Neural cell (in vitro differentiated cells): ENCODE measurements around the gene PHACTR1. TPM values are rescaled to one million over a fixed set of nuclear protein-coding genes. Genes with fewer than 3 reads are reported as not detected.

Experiments
- H2AFZ ChIP-seq: fragments of 200-600, 300-800 bp; sonication (generic), shearing (Covaris generic); 2 replicates; pipeline ENCODE4 v1.6.0; 2014; ENCODE audit warnings: low read depth, mild to moderate bottlenecking, antibody characterized with exemption, low read length, moderate library complexity
- H3F3A ChIP-seq: fragments of 200-600 bp; shearing (Covaris generic); 2 replicates; pipeline ENCODE4 v1.6.1; 2016; ENCODE audit warnings: mild to moderate bottlenecking, moderate library complexity, mixed read lengths, antibody characterized with exemption, low read length; ENCODE audit not compliant: insufficient read depth, poor library complexity, severe bottlenecking
- H3K27ac ChIP-seq: fragments of 200-600, 300-800 bp; sonication (generic), shearing (Covaris generic); 2 replicates; pipeline ENCODE4 v1.5.1; 2014; ENCODE audit warnings: mild to moderate bottlenecking, low read length, moderate library complexity
- H3K27me3 ChIP-seq: fragments of 300-800, 200-600 bp; sonication (generic), shearing (Covaris generic); 2 replicates; pipeline ENCODE4 v1.6.0; 2014; ENCODE audit warnings: mild to moderate bottlenecking, low read depth, low read length, moderate library complexity; ENCODE audit not compliant: insufficient read depth
- H3K36me3 ChIP-seq: fragments of 300-800, 200-600 bp; sonication (generic), shearing (Covaris generic); 2 replicates; pipeline ENCODE4 v1.5.1; 2014; ENCODE audit warnings: mild to moderate bottlenecking, antibody characterized with exemption, low read length, moderate library complexity; ENCODE audit not compliant: insufficient read depth
- H3K4me2 ChIP-seq: fragments of 300-800, 200-600 bp; sonication (generic), shearing (Covaris generic); 2 replicates; pipeline ENCODE4 v1.6.0; 2014; ENCODE audit warnings: mild to moderate bottlenecking, low read length
- H3K4me3 ChIP-seq: fragments of 300-800, 200-600 bp; sonication (generic), shearing (Covaris generic); 2 replicates; pipeline ENCODE4 v1.5.1; 2014; ENCODE audit warnings: mild to moderate bottlenecking, low read length, moderate library complexity
- H3K79me2 ChIP-seq: fragments of 200-600 bp; shearing (Covaris generic); replicated peaks from 2 replicates; pipeline ENCODE4 v1.6.0; 2014; ENCODE audit warnings: mild to moderate bottlenecking, low read length, moderate library complexity; ENCODE audit not compliant: insufficient read depth
- H3K9ac ChIP-seq: fragments of 300-800, 200-600 bp; sonication (generic), shearing (Covaris generic); 2 replicates; pipeline ENCODE4 v1.6.1; 2016; ENCODE audit warnings: mild to moderate bottlenecking, low read length, mixed read lengths
- H3K9me2 ChIP-seq: fragments of 200-600 bp; shearing (Covaris generic); 2 replicates; pipeline ENCODE4 v1.6.1; 2016; ENCODE audit warnings: mild to moderate bottlenecking, low read length, mixed read lengths; ENCODE audit not compliant: insufficient read depth
- H3K9me3 ChIP-seq: fragments of 200-600, 300-800 bp; sonication (generic), shearing (Covaris generic); 2 replicates; pipeline ENCODE4 v1.6.1; 2016; ENCODE audit warnings: mild to moderate bottlenecking, mixed run types, low read length, moderate library complexity, mixed read lengths
- H4K20me1 ChIP-seq: fragments of 200-600 bp; shearing (Covaris generic); 2 replicates; pipeline ENCODE4 v1.6.1; 2016; ENCODE audit warnings: mild to moderate bottlenecking, mixed run types; ENCODE audit not compliant: insufficient read depth
- EP300 ChIP-seq: fragments of 450-650 bp; conservative IDR thresholded peaks from 2 replicates; pipeline ENCODE4 v1.6.1; 2014; ENCODE audit warnings: antibody characterized with exemption, mild to moderate bottlenecking, moderate library complexity; ENCODE audit not compliant: poor library complexity, severe bottlenecking
- EZH2 ChIP-seq: fragments of 200-600, 300-800 bp; shearing (Covaris generic), sonication (generic); IDR thresholded peaks from 2 replicates; pipeline ENCODE4 v1.6.1; 2014; ENCODE audit warnings: antibody characterized with exemption, low read length, borderline replicate concordance, mild to moderate bottlenecking; ENCODE audit not compliant: insufficient read depth, poor library complexity, severe bottlenecking
- MXI1 ChIP-seq: fragments of 450-650 bp; conservative IDR thresholded peaks from 2 replicates; pipeline ENCODE4 v1.6.1; 2014; ENCODE audit warnings: antibody characterized with exemption, mild to moderate bottlenecking; ENCODE audit not compliant: poor library complexity, severe bottlenecking
- POLR2AphosphoS5 ChIP-seq: IDR thresholded peaks from 2 replicates; pipeline ENCODE4 v1.6.1; 2012
- RAD21 ChIP-seq: fragments of 450-650 bp; conservative IDR thresholded peaks from 2 replicates; pipeline ENCODE4 v1.6.1; 2014; ENCODE audit warnings: antibody characterized with exemption, mild to moderate bottlenecking, moderate library complexity
- SMC3 ChIP-seq: fragments of 450-650 bp; conservative IDR thresholded peaks from 2 replicates; pipeline ENCODE4 v1.6.1; 2014; ENCODE audit warnings: antibody characterized with exemption, mild to moderate bottlenecking, moderate library complexity; ENCODE audit not compliant: poor library complexity
- TAF1 ChIP-seq: IDR thresholded peaks from 2 replicates; pipeline ENCODE4 v1.6.1; 2012; ENCODE audit warnings: low read depth
- polyA plus RNA-seq: library from polyadenylated mRNA; depleted of rRNA; stranded (reverse); fragments of >200 nt; gene quantifications from 2 replicates; pipeline ENCODE4 v1.2.3, GENCODE V29; 2014
- TF ChIP-seq, protein P1 (sequence below): IDR thresholded peaks from 2 replicates; pipeline ENCODE4 v1.6.1; 2012; ENCODE audit warnings: borderline replicate concordance
- TF ChIP-seq, protein P2 (sequence below): fragments of 450-650 bp; IDR thresholded peaks from 2 replicates; pipeline ENCODE4 v1.5.1; 2014; ENCODE audit warnings: antibody characterized with exemption, mild to moderate bottlenecking, moderate library complexity; ENCODE audit not compliant: poor library complexity, severe bottlenecking

The PHACTR1 gene
- polyA plus RNA-seq, 1 donor from 2014 or later: 7.8 TPM

DNA sequence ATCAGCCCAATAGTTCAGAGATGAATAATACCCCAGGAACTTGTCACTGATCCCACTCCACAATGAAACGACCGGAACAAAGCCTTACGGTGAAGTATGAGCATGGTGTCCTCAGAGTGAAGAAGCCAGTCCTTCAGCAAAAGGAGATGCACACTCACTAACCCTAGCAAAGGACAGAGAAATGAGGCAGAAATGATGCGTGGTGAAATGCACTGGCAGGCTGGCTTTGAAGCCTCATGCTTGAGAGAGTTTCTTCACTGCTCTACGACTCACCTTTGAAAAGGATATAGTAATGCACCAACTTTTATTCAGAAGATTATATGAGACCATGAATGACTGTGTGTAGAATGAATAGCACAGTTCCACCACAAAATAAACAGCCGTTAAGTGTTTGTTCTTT, 74.8 kb downstream of the PHACTR1 start:
- no peak overlapping the region for H3K4me2 ChIP-seq
- H3K9me3 ChIP-seq: no peaks in the 10 kb centered on the region
- H2AFZ ChIP-seq: no peak overlapping the region
- H3F3A ChIP-seq: no peaks in the 10 kb centered on the region
- H4K20me1 ChIP-seq: no peaks in the 10 kb centered on the region
- no peak for TF ChIP-seq SMC3
- no peak for TF ChIP-seq MXI1
- TF ChIP-seq POLR2AphosphoS5: no peak
- TF ChIP-seq EP300: no peak
- TF ChIP-seq RAD21: no peak
- TF ChIP-seq, protein P1, sequence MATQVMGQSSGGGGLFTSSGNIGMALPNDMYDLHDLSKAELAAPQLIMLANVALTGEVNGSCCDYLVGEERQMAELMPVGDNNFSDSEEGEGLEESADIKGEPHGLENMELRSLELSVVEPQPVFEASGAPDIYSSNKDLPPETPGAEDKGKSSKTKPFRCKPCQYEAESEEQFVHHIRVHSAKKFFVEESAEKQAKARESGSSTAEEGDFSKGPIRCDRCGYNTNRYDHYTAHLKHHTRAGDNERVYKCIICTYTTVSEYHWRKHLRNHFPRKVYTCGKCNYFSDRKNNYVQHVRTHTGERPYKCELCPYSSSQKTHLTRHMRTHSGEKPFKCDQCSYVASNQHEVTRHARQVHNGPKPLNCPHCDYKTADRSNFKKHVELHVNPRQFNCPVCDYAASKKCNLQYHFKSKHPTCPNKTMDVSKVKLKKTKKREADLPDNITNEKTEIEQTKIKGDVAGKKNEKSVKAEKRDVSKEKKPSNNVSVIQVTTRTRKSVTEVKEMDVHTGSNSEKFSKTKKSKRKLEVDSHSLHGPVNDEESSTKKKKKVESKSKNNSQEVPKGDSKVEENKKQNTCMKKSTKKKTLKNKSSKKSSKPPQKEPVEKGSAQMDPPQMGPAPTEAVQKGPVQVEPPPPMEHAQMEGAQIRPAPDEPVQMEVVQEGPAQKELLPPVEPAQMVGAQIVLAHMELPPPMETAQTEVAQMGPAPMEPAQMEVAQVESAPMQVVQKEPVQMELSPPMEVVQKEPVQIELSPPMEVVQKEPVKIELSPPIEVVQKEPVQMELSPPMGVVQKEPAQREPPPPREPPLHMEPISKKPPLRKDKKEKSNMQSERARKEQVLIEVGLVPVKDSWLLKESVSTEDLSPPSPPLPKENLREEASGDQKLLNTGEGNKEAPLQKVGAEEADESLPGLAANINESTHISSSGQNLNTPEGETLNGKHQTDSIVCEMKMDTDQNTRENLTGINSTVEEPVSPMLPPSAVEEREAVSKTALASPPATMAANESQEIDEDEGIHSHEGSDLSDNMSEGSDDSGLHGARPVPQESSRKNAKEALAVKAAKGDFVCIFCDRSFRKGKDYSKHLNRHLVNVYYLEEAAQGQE: no peak
- H3K27ac ChIP-seq: no peak overlapping the region
- no peaks in the 10 kb centered on the region for H3K79me2 ChIP-seq
- H3K36me3 ChIP-seq: no peaks in the 10 kb centered on the region
- H3K4me3 ChIP-seq: no peak overlapping the region
- H3K27me3 ChIP-seq: no peaks in the 10 kb centered on the region
- no peak overlapping the region for H3K9ac ChIP-seq
- no peaks in the 10 kb centered on the region for H3K9me2 ChIP-seq

DNA sequence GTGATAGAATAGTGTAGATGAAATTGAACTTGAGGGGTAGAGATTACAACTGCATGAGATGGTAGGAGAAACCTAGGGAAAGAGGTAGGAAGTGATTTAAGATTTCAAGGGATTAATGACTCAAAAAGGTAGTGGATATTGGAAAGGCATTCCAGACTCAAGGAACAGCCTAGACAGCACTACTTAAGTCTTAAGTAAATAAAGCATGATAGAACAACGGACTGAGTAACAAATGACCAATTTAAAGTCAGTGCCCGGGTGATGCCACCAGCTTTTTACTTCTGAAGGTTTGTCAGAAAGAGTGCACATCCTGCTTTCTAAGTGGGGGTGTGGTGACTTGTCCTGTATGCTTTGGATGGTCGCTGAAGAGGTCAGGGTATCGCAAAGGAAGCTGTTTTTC, 81.8 kb downstream of the PHACTR1 start:
- Histone ChIP-seq H3K9me2 (no peaks in the 10 kb centered on the region), H4K20me1 (no peaks in the 10 kb centered on the region), H3F3A (no peaks in the 10 kb centered on the region), H2AFZ (no peak overlapping the region), H3K9me3 (no peaks in the 10 kb centered on the region), H3K36me3 (no peaks in the 10 kb centered on the region), H3K27ac (no peak overlapping the region), H3K27me3 (no peaks in the 10 kb centered on the region), H3K4me2 (no peak overlapping the region), H3K9ac (no peak overlapping the region), H3K4me3 (no peak overlapping the region), H3K79me2 (no peaks in the 10 kb centered on the region)
- TF ChIP-seq RAD21 (no peak), EP300 (no peak), POLR2AphosphoS5 (no peak), TAF1 (no peak)
- TF ChIP-seq, protein P2, sequence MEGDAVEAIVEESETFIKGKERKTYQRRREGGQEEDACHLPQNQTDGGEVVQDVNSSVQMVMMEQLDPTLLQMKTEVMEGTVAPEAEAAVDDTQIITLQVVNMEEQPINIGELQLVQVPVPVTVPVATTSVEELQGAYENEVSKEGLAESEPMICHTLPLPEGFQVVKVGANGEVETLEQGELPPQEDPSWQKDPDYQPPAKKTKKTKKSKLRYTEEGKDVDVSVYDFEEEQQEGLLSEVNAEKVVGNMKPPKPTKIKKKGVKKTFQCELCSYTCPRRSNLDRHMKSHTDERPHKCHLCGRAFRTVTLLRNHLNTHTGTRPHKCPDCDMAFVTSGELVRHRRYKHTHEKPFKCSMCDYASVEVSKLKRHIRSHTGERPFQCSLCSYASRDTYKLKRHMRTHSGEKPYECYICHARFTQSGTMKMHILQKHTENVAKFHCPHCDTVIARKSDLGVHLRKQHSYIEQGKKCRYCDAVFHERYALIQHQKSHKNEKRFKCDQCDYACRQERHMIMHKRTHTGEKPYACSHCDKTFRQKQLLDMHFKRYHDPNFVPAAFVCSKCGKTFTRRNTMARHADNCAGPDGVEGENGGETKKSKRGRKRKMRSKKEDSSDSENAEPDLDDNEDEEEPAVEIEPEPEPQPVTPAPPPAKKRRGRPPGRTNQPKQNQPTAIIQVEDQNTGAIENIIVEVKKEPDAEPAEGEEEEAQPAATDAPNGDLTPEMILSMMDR: no peak

DNA sequence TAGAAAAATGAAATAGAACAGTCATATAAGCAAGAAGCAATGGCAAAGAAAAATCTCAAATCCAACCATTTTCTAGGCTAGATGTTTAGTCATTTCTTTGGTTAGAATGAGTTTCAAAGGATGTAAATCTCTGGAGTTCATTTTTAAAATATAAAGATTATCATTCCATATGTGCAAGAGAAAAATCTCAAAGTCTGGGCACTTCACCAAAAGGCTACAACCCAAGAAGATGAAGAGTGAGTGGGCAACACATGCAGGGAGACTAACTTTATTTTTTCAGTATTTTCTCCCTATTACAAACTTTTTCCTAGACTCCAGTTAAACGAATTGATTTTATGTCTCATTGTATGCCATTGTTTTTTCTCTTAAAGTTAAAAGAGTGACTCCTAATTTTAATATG, 83.6 kb downstream of the PHACTR1 start:
- Histone ChIP-seq H4K20me1 (no peaks in the 10 kb centered on the region), H3K9ac (no peak overlapping the region), H3K79me2 (no peaks in the 10 kb centered on the region), H3K36me3 (no peaks in the 10 kb centered on the region), H3F3A (no peaks in the 10 kb centered on the region), H3K27me3 (no peaks in the 10 kb centered on the region), H3K4me2 (no peak overlapping the region), H3K4me3 (no peak overlapping the region), H2AFZ (no peak overlapping the region), H3K27ac (no peak overlapping the region), H3K9me3 (no peaks in the 10 kb centered on the region), H3K9me2 (no peaks in the 10 kb centered on the region)
- no peak for TF ChIP-seq EZH2
- TF ChIP-seq EP300: no peak
- TF ChIP-seq, protein P2: no peak
- TF ChIP-seq POLR2AphosphoS5: no peak
